Heart right ventricle (tissue), 16 donors: ENCODE data around the gene JPT1. TPM values are rescaled to one million over a fixed set of nuclear protein-coding genes. Genes with fewer than 3 reads are reported as not detected.
"Not testable (repeated sequence)": the region's sequence is repeated elsewhere in the genome, so short reads cannot be mapped to it uniquely, and the experiment has no call there.

Experiments
- ATAC-seq, 8 donors: fragments of 200-7000 bp; cut with Tn5 transposase; one replicate each; pipeline ENCODE4 v1.9.1; 2020; ENCODE audit warnings: mild to moderate bottlenecking in 8 of 8, moderate library complexity in 8 of 8, moderate number of reproducible peaks in 1 of 8
- DNase-seq, 2 donors: peaks; one replicate each; pipeline ENCODE4 v3.0.0-alpha.2; 2020
- H3K27ac ChIP-seq, 10 donors: fragments of 200-600 bp; sonication (generic) in 2 of 10; one replicate each; pipeline versions ENCODE4 v1.5.0 to v1.8.0; 2020 to 2022; ENCODE audit warnings: mild to moderate bottlenecking in 3 of 10
- H3K27me3 ChIP-seq, 7 donors: fragments of 200-600 bp; one replicate each; pipeline ENCODE4 v1.8.0; 2021 to 2022; ENCODE audit warnings: mild to moderate bottlenecking in 2 of 7
- H3K36me3 ChIP-seq, 9 donors: fragments of 200-600 bp; sonication (generic) in 1 of 9; one replicate each; pipeline versions ENCODE4 v1.5.0 to v1.8.0; 2020 to 2022; ENCODE audit warnings: mild to moderate bottlenecking in 2 of 9
- H3K4me1 ChIP-seq, 9 donors: fragments of 200-600 bp; sonication (generic) in 1 of 9; one replicate each; pipeline versions ENCODE4 v1.5.0 to v1.8.0; 2020 to 2022; ENCODE audit warnings: mild to moderate bottlenecking in 4 of 9
- H3K4me3 ChIP-seq, 10 donors: fragments of 200-600 bp; sonication (generic) in 2 of 10; one replicate each; pipeline versions ENCODE4 v1.5.0 to v1.8.0; 2020 to 2022; ENCODE audit warnings: mild to moderate bottlenecking in 7 of 10, moderate library complexity in 2 of 10
- H3K9me3 ChIP-seq, 11 donors: fragments of 200-600 bp in 10 of 11; sonication (generic) in 2 of 11; one replicate each; pipeline versions ENCODE4 v1.5.0 to v1.8.0; 2013 to 2022; ENCODE audit warnings: mild to moderate bottlenecking in 2 of 11, control low read depth in 1 of 11, moderate library complexity in 1 of 11
- WGBS, 2 donors: extraction: QIAGEN DNeasy Blood & Tissue Kit; methylation state at CpG; one replicate each; pipeline ENCODE4 v1.1.7; 2013; ENCODE audit warnings: inconsistent platforms in 1 of 2; 5-methylcytosine and 5-hydroxymethylcytosine counted together
- intact Hi-C, 10 donors: fragments of 100-400 bp; cut with DNase I; formaldehyde crosslinking; loops; one replicate each; pipeline versions ENCODE4 v1.11.1 to v1.14.2; 2022
- polyA plus RNA-seq, 2 donors: library from polyadenylated mRNA; stranded (reverse); fragments of 200-250 nt; gene quantifications; one replicate each; pipeline ENCODE4 v1.2.3, GENCODE V29; 2013
- total RNA-seq, 10 donors: library from RNA; stranded (reverse); fragmentation: NEBNext Ultra II Directional in 3 of 10; extraction: Animal tissue kit (Norgen Biotek cat#: 25700) in 3 of 10; gene quantifications; one replicate each; pipeline versions ENCODE4 v1.2.1 to v1.2.4, GENCODE V29; 2021 to 2023
- TF ChIP-seq, protein P1 (sequence below), 9 donors: fragments of 200-600 bp; sonication (generic) in 2 of 9; IDR thresholded peaks; one replicate each; pipeline versions ENCODE4 v1.5.0 to v1.8.0; 2021 to 2022; ENCODE audit warnings: antibody characterized with exemption in 9 of 9, mild to moderate bottlenecking in 5 of 9, moderate library complexity in 1 of 9
- donor health status: Arrhythmogenic right ventricular cardiomyopathy.
- donor health status: ischemic (EF 13 %, LVEDD 7.1; RV severe dilation, severe dysfunction).
- donor health status: healthy with polysubstance abuse.
- donor health status: DM: no; HTN: yes; CAD: no.
- donor health status: DM: no; HTN: no; CAD: no.
- donor health status: ischemic (EF 25% LVEDD 6.9; RV normal size, moderate dysfunction).
- donor health status: ischemic (EF 25% LVEDD 5.7; RV mildly dilated, moderate dysfunction).
- donor health status: healthy.
- donor health status: DM: yes; HTN: yes; CAD: no.
- donor health status: Ischemic cardiomyopathy.
- donor health status: ischemic (EF 35%, LVEDD 5.7; RV mildly dilated, moderate dysfunction).
- donor health status: nonischemic (EF 11% LVEDD 7.7; RV severe dilation, severe dysfunction).
- donor health status: DM: yes; HTN: yes; CAD: no.
- donor health status: PGD.
- donor health status: ischemic (EF 29% LVEDD 5.4; RV normal size, mild dysfunction).
- donor health status: nonischemic (EF 23%, LVEDD 6.1; RV moderate dilation, normal function).

JPT1 gene
- total and polyA plus RNA-seq, 12 donors, result 6.7 to 61.6 (median 14.7) TPM

DNA sequence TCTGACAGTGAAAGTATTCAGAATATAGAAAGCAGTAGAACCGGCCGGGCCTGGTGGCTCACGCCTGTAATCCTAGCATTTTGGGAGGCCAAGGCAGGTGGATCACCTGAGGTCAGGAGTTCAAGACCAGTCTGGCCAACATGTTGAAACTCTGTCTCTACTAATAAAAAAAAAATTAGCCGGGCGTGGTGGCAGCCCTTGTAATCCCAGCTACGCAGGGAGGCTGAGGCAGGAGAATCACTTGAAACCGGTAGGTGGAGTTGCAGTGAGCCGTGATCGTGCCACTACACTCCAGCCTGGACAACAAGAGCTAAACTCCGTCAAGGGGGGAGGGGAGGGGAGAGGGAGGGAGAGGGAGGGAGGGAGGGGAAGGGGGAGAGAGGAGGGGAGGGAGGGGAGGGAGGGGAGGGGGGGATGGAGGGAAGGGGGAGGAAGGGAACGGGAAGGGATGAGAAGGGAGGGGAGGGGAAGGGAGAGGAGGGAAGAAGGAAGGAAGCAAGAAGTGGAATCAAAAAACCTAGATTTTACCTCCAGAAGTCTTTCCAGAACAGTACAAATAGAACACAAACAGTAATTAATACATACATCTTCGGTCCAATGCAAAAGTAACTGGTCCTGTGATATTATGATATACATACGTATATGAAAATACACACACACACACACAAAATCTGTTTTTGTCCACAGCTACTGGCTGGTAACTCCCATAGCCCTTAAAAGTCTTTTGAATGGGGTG, 11.9 kb downstream of the JPT1 start:
- DNase-seq (no peak), ATAC-seq (no peak)
- no peaks in the 10 kb centered on the region for H3K27me3 ChIP-seq
- H3K4me3 ChIP-seq, result no peak overlapping the region
- H3K27ac ChIP-seq, result no peak overlapping the region
- intact Hi-C loops, result no loop called here
- TF ChIP-seq, protein P1, sequence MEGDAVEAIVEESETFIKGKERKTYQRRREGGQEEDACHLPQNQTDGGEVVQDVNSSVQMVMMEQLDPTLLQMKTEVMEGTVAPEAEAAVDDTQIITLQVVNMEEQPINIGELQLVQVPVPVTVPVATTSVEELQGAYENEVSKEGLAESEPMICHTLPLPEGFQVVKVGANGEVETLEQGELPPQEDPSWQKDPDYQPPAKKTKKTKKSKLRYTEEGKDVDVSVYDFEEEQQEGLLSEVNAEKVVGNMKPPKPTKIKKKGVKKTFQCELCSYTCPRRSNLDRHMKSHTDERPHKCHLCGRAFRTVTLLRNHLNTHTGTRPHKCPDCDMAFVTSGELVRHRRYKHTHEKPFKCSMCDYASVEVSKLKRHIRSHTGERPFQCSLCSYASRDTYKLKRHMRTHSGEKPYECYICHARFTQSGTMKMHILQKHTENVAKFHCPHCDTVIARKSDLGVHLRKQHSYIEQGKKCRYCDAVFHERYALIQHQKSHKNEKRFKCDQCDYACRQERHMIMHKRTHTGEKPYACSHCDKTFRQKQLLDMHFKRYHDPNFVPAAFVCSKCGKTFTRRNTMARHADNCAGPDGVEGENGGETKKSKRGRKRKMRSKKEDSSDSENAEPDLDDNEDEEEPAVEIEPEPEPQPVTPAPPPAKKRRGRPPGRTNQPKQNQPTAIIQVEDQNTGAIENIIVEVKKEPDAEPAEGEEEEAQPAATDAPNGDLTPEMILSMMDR (IDR thresholded peaks at IDR 0.05), result no peak
- peaks cover 0 to 19% (median 0%) of the 10 kb centered on the region in 9 donors for H3K4me1 ChIP-seq
- no peaks in the 10 kb centered on the region for H3K9me3 ChIP-seq
- 88 to 91% methylated on average over 13 of the region's 13 CpGs for WGBS, 2 donors
- H3K36me3 ChIP-seq, result peaks cover 0 to 92% (median 7%) of the 10 kb centered on the region in 9 donors

DNA sequence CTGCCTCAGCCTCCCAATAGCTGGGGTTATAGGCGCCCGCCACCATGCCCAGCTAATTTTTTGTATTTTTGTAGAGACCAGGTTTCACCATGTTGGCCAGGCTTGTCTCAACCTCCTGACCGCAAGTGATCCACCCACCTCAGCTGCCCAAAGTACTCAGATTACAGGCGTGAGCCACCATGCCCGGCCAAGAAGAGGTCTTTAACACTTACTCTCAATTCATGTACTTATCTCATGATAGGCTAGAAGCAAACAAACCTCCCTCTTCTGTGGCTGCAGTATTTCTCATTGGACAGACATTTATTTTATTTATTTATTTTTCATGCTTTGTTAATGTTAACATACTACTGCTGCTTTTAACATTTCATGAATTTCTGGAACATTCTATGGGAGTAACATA, 15.8 kb downstream of the JPT1 start:
- Histone ChIP-seq H3K36me3 (peaks cover 0 to 71% (median 0%) of the 10 kb centered on the region in 9 donors), H3K9me3 (no peaks in the 10 kb centered on the region), H3K27me3 (no peaks in the 10 kb centered on the region), H3K4me3 (no peak overlapping the region), H3K4me1 (peaks cover 0 to 7% (median 0%) of the 10 kb centered on the region in 9 donors), H3K27ac (no peak overlapping the region)
- intact Hi-C loops, result no loop called here
- TF ChIP-seq, protein P1 (IDR thresholded peaks at IDR 0.05), result no peak
- no peak for ATAC-seq
- no peak for DNase-seq
- WGBS, 2 donors, result 93 to 97% methylated on average over 5 of the region's 5 CpGs

DNA sequence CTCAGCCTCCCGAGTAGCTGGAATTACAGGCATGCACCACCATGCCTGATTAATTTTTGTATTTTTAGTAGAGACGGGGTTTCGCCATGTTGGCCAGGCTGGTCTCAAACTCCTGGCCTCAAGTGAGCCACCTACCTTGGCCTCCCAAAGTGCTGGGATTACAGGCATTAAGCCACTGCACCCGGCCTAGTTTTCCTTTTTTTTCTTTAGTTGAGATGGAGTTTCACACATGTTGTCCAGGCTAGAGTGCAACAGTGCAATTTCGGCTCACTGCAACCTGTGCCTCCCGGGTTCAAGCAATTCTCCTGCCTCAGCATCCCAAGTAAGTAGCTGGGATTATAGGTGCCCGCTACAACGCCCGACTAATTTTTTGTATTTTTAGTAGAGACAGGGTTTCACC, 16.6 kb downstream of the JPT1 start:
- H3K4me3 ChIP-seq, H3K9me3 ChIP-seq, H3K27ac ChIP-seq, DNase-seq, H3K27me3 ChIP-seq, intact Hi-C loops, H3K4me1 ChIP-seq, ATAC-seq: not testable (repeated sequence)
- H3K36me3 ChIP-seq, result peaks cover 0 to 64% (median 0%) of the 10 kb centered on the region in 9 donors
- WGBS, 2 donors, result 95 to 97% methylated on average over 9 of the region's 9 CpGs

DNA sequence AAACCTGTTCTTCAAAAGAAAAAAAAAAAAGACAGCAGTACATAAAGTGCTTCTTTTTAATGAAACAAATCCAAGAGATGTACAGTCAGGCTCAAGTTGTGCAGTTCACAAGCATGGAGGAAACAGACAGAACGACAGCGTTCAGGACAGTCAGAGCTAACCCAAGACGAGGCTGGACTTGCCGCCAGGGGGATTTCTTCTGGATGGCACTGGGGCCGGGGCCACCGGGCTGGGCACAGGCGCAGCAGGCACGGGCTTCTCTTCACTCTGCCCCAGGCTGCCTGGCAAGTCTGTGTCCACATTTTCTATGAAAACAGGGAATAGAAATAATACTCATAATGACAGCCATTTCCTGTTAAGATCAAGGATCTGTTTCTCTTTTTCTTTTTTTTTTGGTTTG, 18.4 kb downstream of the JPT1 start:
- no peak overlapping the region for H3K27ac ChIP-seq
- no peaks in the 10 kb centered on the region for H3K27me3 ChIP-seq
- H3K4me1 ChIP-seq, result peaks cover 0 to 14% (median 11%) of the 10 kb centered on the region in 9 donors
- intact Hi-C loops, result no loop called here
- TF ChIP-seq, protein P1 (IDR thresholded peaks at IDR 0.05), result no peak
- ATAC-seq (no peak), DNase-seq (no peak)
- WGBS, 2 donors, result 93 to 95% methylated on average over 8 of the region's 8 CpGs
- no peaks in the 10 kb centered on the region for H3K9me3 ChIP-seq
- H3K36me3 ChIP-seq, result peaks cover 0 to 49% (median 0%) of the 10 kb centered on the region in 9 donors
- no peak overlapping the region for H3K4me3 ChIP-seq

DNA sequence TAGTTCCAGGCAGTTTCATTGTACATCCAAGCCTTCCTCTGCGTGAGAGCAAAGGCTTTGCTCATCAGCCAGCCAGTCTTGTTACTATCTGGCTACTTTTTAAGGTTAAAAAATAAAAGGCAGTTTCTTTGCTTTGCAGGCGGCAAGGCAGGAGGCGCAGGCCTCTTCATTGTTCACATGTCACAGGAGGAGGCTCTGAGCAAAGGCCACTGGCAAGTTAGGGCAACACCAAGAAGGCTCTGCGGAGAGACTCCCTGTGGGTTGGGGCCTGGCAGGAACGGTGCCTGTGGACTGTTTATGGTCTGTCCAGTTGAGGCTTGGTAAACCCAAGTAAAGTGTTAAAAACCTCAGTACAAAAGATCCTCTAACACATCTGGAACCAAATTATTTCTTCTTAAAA, 18.9 kb downstream of the JPT1 start:
- Histone ChIP-seq H3K36me3 (peaks cover 0 to 46% (median 0%) of the 10 kb centered on the region in 9 donors), H3K4me3 (no peak overlapping the region), H3K27me3 (no peaks in the 10 kb centered on the region), H3K9me3 (no peaks in the 10 kb centered on the region), H3K27ac (no peak overlapping the region), H3K4me1 (peaks cover 0 to 18% (median 12%) of the 10 kb centered on the region in 9 donors)
- ATAC-seq (no peak), DNase-seq (no peak)
- intact Hi-C loops, result no loop called here
- TF ChIP-seq, protein P1 (IDR thresholded peaks at IDR 0.05), result no peak
- WGBS, 2 donors, result 90 to 93% methylated on average over 5 of the region's 5 CpGs

DNA sequence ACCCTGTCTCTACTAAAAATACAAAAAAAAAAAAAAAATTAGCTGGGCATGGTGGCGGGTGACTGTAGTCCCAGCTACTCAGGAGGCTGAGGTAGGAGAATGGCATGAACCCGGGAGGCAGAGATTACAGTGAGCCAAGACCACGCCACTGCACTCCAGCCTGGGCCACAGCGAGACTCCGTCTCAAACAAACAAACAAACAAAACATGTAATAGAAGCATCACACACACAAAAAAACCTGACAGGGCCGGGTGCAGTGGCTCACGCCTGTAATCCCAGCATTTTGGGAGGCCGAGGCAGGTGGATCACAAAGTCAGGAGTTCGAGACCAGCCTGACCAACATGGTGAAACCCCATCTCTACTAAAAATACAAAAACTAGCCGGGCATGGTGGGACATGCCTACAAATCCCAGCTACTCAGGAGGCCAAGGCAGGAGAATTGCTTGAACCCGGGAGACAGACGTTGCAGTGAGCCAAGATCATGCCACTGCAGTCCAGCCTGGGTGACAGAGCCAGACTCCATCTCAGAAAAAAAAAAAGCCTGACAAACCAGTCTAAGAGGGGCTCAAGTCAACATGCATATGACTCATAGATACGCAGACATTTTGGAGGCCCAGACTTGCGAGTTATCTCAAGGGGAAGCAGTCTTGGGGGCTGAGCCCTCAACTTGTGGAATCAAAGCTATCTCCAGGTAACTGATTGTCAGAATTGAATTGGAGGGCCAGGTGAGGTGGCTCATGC, 20.5 kb downstream of the JPT1 start:
- H3K4me3 ChIP-seq, H3K9me3 ChIP-seq, DNase-seq, intact Hi-C loops, H3K27ac ChIP-seq, ATAC-seq, H3K27me3 ChIP-seq: not testable (repeated sequence)
- peaks cover 0 to 48% (median 0%) of the 10 kb centered on the region in 9 donors for H3K36me3 ChIP-seq
- peaks cover 0 to 21% (median 15%) of the 10 kb centered on the region in 9 donors for H3K4me1 ChIP-seq
- WGBS, 2 donors, result 91 to 92% methylated on average over 14 of the region's 14 CpGs
